Stimulated activated CD8-positive, alpha-beta memory T cell treated with anti-CD3 and anti-CD28 coated beads, Interleukin-7, amount 100 ng/mL, for 48 hours (primary cell): ENCODE data around the gene PRKCA.

ENCODE experiments used
- DNase-seq, 2 donors: peaks; one replicate each; pipeline ENCODE4 v3.0.0-alpha.2; 2020; ENCODE audit warnings: low read depth in 1 of 2; ENCODE audit errors: extremely low read depth in 1 of 2

PRKCA gene

DNA sequence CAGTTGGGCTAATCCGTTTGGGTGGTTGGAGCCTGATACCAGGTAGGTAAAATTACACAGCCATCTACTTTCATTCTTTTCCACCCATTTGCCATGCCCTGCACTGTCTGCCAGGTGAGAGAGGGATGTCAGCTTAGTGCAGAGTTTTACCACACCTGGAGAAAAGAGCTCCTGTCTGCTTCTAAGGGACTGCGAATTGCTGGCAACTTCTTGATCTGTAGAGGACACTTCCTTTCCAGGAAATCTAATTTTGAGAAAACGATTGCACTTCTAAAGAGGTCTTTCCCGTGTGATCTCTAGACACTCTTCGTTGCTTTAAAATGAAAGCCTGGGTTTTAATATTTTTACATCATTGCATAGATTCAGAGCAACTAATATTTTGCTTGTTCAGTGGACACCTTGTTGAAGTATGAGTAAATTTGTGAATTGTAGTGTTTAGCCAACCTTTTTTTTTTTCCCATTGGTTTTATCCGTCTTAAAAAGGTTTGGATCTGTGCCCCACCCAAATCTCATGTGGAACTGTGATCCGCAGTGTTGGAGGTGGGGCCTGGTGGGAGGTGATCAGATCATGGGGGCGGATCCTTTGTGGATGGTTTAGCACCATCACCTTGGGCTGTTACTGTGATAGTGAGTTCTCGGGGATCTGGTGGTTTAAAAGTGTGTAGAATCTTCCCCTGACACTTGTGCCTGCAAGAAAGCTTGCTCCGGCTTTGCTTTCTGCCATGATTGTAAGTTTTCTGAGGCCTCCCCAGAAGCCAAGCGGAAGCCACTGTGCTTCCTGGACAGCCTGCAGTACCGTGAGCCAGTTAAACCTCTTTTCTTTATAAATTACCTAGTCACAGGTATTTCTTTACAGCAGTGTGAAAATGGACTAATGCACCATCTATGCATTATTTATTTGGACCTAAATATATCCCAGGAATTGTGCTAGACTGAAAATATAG is 104.6 kb downstream of the PRKCA start:
- DNase-seq, result peak in 1 of 2 donors; percentile 13

- no peak for DNase-seq
These were observed 105.5 kb downstream of the PRKCA start for GRCh38 chr17:66407864-66408263.

DNA sequence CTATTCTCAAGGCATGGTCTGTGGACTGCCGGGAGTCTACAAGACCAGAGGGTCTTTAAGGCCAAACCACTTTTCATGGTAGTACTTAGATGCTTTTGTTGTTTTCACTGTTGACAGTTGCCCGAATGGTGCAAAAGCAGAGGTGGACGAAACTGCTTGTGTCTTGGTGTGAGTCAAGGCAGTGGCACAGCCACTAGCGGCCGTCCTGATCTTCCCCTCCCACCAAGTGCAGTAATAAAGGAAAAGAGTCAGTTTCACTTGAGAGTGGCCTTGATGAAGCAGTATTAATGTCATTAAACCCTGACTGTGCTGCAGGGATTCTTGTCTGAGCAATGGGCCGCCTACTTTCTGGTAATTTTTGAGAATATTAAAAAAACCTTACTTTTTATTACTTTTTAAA is 109.1 kb downstream of the PRKCA start:
- peak in 1 of 2 donors; percentile 12 for DNase-seq

DNA sequence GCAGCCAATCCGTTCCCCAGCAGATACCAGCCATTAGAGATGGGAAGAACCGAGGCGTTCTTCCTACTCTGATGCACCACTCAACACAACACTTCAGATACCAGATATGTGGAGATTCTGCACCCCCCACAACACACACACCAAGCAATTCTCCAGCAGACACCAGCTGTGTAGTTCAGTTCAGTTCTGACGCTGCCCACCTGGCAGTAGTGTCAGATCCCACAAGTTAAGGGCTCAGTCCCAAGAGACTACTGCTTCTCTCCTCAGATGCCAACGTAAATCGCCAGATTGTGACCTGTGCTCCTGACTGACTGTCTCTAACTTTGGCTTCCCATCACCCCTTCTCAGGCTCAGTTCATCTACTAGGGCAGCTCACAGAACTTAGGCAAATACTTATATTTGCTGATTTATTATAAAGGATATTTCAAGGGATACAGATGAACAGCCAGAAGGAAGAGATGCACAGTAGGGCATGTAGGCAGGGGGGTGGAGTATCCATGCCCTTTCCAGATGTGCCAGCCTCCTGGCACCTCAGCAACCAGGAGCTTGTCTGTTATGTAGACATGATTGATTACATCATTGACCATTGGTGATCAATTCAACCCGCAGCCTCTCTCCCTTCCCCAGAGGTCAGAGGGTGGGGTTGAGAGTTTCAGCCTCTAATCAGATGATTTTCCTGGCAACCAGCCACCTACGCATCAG is 110.6 kb downstream of the PRKCA start:
- no peak for DNase-seq

DNA sequence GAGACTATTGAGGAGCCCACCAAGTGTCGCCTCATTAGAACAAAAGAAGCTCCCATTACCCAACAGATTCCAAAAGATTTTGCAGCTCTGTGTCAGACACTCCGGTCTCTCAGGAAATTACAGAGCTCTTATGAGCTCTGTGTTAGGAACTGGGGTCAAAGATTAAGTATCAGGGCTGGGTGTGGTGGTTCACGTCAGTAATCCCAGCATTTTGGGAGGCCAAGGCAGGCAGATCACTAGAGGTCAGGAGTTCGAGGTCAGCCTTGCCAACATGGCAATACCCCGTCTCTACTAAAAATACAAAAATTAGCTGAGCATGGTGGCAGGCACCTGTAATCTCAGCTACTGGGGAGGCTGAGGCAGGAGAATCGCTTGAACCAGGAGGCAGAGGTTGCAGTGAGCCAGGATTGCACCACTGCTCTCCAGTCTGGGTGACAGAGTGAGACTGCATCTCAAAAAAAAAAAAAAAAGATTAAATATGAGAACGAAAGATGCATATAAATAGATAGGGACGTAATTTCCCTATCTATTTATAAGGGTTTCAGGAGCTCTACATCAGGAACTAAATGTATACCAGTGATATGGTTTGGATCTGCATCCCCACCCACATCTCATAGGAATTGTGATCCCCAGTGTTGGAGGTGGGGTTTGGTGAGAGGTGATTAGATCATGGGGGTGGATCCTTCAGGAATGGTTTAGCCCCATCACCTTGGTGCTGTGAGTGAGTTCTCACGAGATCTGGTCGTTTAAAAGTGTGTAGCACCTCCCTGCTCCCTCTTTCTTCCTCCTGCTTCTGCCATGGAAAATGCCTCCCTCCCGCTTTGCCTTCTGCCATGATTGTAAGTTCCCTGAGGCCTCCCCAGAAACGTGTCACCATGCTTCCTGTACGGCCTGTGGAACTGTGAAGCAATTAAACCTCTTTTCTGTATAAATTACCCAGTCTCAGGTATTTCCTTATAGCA is 111.4 kb downstream of the PRKCA start:
- no peak for DNase-seq

DNA sequence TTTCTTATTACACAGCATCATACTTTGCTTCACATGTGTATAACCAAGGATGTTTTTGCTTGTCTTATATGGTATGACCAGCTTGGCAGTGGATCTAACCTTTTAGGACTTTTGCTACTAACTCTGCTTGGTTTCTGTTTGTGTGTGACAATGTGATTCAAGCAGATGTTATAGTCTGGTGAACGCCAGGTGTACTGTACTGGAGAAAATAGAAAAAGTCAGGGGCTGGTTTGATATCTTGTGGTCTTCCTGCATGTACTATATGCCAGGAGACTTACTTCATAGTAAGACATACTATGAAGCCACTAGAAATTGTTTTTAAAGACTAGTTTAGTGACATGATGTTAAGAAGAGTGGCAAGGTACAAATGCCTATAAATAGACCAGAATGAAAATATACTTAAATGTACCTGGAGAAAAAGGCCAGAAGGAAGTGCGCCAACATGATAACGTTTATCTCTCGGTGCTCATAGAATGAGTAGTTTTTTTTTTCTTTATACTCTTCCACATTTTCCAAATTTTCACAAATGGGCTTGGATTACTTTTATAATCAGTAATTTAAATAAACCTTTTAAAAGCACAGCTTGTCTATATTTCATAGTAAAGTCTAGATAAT is 112.3 kb downstream of the PRKCA start:
- no peak for DNase-seq

DNA sequence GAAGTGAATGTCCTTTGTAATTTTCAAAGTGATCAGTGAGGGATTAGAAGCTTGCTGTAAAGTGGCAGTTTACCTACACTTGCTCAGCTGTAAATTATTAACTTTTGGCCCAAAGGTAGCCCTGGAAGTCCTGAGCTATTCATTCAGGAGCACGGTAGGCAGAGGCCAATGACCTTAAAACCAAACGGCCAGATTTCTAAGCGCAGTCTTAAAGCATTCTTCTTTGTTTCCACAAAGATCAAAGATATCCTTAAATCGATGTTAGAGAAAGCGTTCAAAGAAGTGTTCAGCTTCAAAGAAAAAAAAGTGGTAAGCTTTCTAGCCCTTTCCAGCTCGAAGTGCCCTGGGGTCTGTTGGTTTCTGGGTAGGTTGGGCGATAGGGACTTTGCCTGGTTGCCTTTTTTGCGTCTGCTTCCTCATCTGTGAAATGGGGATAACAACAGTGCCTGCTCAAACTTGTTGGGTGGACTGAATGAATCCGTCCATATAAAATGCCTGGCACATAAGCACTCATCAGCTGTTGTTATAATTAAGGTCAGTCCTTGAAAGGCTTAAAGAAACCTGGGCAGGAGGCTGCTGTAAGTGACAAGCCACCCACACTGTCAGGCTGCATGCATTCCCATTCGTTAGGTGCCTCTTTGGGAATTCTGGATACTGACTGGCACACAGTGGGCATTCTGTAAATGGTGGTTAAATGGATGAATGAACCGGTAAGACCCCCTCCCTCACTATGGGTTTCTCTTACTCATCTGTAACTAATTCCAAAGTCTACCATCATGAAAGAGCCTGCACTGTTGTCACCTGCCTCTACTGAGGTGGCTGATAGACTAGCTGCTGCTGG is 113.2 kb downstream of the PRKCA start:
- no peak for DNase-seq

GRCh38 chr17:66416207-66416940 is 114.0 kb downstream of the PRKCA start:
- DNase-seq, result no peak

GRCh38 chr17:66417300-66417719 is 114.9 kb downstream of the PRKCA start:
- DNase-seq, result no peak

DNA sequence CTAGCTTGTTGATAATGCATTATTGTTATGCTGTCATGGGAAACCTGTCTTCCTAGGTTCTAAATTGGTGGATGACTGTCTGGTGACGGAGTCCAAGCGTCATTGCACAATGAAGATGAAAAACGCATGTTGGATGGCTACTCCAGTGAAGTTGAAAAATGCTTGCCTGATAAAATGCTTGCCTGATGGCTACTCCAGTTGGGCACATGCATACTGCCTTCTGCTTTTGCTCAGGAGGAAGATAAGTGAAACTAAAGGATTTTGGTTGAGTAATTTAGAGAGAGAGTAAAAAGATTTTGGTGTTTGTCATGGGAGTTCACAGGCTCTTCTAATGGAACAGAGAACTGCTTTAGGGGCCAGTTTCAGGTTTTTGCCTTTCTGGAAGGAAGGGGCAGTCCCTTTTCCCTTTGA is 118.6 kb downstream of the PRKCA start:
- DNase-seq, result no peak

DNA sequence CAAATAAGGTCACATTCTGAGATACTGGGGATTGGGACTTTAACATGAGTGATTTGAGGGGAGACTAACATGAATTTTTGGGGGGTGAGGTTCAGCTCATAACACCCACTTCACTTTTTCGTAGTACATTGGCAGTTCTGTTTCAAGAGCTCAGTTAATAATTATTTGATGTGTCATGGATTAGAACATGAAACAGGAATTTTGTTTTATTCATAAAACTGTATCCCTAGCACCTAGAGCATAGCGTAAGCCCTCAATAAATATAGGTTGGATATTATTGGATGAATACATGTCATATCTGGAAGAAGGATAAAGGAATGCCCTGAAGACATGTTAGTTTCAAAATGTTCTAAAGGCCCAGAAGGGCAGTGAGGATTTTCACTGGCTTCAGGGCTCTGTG is 119.8 kb downstream of the PRKCA start:
- no peak for DNase-seq

DNA sequence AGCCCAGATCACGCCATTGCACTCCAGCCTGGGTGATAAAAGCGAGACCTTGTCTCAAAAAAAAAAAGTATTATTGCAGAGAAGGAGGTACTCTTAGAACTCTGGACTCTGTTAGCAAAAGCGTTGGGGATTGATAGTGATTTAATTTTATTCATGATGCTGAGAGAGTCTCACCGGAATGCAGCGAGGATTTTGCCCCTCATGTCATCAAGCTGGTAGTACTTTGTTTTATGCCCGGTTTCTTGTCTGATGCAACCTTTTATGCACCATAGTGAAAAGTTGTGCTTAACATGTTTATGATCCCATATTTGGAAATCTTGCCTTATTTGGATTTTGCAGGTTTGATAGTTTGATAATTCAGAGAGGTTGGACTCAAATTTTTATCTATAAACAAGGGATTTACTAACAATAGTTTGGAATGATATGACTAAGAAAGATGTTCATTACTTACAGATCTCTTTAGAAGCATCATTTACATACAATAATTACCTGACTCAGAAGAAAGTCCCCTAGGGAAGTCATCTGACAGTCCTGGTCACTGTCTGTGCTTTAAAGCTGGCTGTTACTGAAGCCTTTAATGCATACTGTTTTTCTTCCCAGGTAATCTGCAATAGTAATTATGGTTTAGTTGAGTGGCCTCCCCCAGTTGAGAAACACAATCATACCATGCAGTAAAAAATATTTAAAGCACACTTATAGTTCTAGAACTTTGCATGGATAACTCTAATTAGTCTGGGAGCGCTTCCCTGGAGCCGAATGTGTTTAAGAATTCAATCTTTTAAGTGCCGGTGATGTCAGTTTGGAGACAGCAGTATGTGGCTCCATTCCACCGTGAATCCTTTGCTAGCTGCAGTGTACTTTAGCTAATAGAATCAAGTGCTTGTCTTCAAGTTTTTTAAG is 120.9 kb downstream of the PRKCA start:
- no peak for DNase-seq

GRCh38 chr17:66425756-66426396 is 123.5 kb downstream of the PRKCA start:
- no peak for DNase-seq

DNA sequence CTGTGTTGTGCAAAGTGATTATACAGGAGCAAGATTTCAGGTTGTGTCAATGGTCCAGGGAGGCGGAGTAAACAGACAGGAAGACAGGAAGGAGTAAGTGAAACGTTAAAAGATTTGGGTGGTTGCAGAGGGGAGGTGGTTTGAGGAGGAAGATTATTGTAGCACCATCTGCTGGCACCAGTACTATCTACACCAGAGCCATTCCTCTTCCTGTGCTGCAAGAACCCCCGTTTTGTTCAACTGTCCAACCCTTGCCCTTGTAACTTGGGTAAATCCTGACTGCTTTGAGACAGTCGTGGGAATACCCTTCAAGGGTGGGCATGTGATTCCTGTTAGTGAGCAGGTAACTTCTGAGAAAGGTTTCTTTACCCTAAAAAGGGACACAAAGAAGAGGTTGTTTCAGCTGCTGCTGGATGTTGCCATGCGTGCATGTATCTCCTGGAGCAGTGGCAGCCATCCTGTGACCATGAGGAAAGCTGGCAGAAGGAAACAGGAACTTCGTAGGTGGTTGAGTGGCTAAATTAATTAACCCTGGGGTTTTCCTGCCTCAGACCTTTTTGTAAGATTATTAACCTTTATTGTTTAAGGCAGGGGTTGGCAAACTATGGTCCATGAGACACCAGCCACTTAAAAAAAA is 124.1 kb downstream of the PRKCA start:
- no peak for DNase-seq

DNA sequence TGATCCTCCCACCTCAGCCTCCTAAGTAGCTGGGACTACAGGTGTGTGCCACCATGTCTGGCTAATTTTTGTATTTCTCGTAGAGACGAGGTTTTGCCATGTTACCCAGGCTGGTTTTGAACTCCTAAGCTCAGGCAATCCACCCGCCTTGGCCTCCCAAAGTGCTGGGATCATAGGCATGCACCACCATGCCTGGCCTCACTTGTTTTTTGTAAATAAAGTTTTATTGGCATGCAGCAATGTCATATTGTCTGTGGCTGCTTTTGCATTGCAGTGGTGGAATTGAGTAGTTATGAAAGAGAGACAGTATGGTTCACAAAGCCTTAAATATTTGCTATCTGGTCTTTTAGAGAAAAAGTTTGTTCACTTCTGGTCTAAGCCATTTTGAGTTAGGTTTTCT is 124.7 kb downstream of the PRKCA start:
- no peak for DNase-seq

DNA sequence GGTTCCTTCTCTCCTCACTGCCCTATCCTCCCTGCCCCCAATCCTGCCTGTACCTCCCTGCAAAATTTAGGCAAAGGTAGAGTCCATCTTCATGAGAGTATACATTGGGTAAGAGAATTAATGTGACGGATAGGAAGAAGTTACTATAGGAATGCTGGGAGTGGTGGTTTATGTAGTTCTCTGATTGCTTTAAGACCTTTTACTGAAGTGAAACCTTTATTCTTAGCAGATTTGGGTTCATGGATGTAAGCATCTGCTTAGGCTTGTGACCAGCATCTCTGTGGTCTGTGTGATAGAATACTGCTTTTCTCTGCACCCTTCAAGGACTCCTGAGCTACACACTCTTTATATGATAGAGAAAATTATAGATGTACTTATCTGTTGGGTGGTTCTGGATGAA is 127.3 kb downstream of the PRKCA start:
- no peak for DNase-seq
